GM19467 (cell line): Measurements from ENCODE around the gene SCARB1.

Source experiments
- ATAC-seq: cut with Tn5 transposase; IDR thresholded peaks from one replicate; pipeline ENCODE4 v1.9.1; 2021; ENCODE audit warnings: mild to moderate bottlenecking, moderate library complexity; ENCODE audit not compliant: unreplicated experiment

SCARB1 gene

DNA sequence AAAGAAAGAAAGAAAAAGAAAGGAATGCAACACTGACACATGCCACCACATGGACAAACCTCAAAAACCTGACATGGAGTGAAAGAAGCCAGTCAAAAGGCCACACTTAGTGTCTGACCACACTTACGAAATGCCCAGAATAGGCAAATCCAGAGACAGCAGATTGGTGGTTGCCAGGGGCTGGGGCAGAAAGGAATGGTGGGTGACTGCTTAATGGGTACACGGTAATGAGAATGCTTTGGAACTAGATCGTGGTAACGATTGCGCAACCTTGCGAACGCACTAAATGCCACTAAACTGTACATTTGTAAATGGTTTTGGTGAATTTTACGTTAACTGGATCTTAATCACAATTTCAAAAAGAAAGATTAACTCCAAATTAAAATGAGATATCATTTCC lies 39.5 kb downstream of the SCARB1 start:
- ATAC-seq: no peak

DNA sequence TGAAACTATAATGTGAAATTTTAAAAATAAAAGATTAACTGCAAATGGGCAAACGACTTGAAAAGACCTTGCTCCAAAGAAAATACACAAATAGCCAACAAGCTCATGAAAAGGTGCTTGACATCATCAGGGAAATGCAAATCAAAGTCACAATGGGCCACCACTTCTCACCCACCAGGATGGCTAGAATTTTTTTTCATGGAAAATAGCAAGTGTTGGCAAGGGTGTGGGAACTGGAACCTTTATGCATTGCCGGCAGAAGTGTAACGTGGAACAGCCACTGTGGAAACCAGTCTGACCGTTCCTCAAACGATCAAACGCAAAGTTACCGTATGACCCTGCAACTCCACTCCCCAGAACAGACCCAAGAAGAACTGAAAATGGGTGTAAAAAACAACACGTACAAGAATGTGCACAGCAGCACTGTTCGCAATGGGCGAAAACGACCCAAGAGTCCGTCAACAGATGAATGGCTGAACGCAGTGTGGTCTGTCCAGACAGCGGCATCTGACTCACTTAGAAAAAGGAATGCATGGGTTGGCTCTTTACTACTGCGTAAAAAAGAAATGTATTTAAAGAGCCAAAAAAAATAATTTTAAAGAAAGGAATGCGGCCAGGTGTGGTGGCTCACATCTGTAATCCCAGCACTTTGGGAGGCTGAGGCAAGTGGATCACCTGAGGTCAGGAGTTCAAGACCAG lies 40.2 kb downstream of the SCARB1 start:
- no peak for ATAC-seq

DNA sequence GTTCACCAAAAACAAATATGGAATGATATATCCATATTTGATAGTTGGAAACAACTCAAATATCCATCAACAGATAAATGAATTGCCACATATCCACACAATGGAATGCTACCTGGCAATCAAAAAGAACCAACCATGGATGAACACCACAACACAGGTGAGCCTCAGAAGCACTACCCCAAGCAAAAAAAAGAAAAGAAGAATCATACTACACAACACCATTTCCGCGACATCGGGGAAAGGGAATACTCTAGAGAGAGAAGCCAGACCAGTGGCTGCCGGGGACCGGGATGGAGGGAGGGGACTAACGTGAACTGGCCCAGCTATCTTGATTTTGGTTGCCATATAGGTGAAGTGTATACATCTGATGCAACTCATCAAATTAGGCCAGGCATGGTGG lies 41.4 kb downstream of the SCARB1 start:
- ATAC-seq: no peak

GRCh38 chr12:124821252-124822200 lies 42.1 kb downstream of the SCARB1 start:
- ATAC-seq: no peak

DNA sequence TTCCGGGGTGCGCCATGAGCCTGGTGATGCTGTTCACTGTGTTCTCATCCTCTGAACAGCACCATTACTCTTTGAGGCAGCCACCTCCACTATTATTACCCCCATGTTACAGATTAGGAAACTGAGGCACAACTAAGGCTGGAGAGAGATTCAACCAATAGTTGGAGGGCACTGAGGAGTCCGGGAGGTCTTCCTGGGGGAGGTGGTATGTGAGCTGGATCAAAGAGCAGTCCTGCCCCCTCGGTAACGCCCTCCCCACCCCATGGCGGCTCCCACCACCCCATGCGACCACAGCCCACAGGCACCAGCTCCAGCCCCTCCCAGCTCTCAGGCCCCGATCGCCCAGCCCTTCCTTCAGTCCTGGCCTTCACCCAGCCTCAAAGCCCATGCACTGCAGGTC lies 43.5 kb downstream of the SCARB1 start:
- ATAC-seq: no peak

DNA sequence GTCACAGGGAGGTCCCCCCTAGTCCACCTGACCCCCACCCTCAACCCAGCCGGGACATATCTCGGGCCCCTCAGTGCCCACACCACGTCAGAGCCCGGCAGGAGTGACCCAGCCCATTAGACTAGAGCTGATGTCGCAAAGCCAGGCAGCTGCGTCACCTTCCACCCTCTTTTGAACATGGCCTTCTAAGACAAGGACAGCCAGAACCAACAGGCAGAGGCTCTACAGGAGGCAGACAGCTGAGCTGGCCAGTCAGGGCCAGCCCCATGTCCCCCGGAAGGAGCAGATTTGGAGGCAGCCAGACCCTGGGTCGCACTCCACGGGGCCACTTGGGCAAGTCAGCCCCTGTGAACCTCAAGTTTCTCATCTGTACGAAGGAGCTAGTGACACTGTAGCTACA lies 44.1 kb downstream of the SCARB1 start:
- no peak for ATAC-seq

GRCh38 chr12:124819080-124819479 lies 44.6 kb downstream of the SCARB1 start:
- no peak for ATAC-seq

DNA sequence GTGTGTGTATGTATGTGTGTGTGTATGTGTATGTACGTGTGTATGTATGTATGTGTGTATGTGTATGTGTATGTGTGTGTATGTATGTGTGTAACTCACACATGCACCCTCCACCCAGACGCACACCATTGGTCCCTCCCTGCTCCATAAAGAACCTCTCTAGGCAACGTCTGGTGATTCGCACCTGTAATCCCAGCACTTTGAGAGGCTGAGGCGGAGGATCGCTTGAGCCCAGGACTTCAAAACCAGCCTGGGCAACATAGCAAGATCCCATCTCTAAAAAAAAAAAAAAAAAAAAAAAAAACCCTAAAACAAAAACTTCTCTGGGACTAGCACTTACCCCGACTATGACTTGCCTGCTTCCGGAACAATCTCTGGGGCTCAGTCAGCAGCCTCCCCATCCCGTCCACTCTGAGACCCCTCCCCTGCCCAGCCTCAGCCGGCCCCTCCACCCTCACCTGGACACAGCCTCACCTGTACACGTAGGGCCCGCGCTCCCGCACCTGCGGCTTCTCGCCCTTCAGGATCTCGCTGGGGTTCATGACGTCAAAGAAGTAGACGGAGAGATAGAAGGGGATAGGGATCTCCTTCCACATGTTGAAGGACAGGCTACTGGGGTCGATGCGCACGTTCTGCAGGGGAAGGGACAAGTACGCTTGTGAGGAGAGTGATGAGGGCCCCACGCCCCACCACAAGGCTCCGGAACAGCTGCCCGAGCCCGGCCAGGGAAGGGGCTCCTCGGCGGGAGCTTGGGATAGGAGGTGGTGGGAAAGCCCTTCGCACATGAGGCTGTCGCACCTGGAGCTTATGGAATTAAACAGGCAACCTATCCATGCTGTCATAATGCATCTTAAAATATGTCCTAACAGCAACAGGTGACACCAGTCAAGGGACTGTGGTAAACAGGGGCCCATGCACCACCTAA lies 46.3 kb downstream of the SCARB1 start:
- no peak for ATAC-seq

DNA sequence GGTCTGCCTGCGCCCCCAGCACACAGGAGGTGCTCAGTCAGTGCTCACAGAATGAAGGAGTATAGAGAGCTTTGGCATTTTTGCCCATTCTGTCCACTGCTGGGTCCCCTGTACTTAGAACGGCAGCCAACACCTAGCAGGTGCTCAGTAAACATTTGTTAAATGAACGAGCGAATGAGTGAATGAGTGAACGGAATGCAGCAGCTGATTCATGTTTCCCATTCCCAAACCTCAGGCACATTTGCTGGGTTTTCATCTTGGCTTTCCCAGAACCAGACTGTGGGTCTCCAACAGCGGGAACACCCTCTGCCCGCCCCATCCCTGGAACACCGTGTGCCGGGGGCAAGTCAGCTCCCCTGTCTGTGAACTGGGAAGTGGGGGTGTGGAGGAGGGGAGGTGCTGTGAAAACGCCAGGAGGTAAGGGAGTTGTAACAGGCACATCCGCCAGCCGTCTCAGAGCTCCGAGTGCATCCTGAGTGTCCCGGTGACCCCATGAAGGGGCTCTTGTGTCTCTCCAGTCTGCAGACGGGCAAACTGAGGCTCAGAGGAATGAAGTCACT lies 47.3 kb downstream of the SCARB1 start:
- ATAC-seq: no peak

- ATAC-seq: no peak
These were observed 48.7 kb downstream of the SCARB1 start for GRCh38 chr12:124814741-124815613.

DNA sequence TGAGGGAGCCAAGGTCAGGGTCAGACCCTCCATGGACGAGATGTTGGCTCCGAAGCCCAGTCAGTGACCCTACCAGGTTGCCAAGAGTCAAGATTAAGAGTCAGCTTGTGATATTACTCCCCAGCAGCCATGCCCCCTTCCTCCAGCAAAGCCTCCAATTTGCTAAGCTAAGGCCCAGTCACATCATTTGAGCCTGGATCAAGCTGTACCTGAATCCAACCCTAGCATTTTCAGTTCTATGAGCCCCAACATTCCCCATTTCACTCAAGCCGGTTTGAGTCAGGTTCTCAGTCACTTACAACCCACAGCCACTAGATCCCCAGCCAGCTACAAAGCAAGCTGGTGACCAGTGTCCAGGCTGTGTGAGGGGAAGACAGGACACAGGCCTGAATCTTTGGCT lies 49.9 kb downstream of the SCARB1 start:
- ATAC-seq: no peak

DNA sequence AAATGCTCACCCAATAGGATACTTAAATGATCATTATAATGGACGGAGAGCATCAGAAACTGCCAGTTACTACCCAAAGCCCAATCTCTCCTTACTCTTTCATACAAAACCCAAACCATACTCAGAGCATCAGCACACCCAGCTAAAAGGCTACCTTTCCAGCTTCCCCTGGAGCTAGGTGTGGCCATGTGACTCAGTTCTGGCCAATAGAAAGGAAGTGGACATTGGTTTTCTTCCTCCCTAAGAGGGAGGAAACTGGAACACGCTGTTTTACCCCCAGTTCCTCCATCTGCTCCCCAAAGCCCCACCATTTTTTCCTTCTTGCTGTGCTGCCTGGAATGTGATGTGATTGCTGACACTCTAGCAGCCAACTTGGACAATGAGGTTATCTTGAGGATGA lies 50.7 kb downstream of the SCARB1 start:
- ATAC-seq: no peak

- no peak for ATAC-seq
These were observed 51.3 kb downstream of the SCARB1 start for GRCh38 chr12:124812356-124812755.

DNA sequence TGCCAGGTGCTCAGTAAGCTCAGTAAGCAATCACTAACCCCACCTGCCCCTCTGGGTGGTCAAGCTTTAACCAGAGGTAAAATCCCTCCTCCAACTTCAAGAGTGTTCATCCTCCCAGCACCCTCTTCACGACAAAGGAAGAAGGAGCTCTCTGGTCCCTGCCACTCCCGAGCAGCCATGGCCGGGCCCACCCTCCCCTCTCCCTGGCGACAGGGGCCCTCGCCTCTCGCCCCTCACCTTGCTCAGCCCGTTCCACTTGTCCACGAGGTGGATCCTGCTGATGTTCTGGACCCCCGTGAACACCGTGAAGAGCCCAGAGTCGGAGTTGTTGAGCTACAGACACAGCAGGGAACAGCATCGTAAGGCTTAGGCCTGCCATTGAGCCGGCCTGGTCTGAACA lies 52.0 kb downstream of the SCARB1 start:
- ATAC-seq: no peak

DNA sequence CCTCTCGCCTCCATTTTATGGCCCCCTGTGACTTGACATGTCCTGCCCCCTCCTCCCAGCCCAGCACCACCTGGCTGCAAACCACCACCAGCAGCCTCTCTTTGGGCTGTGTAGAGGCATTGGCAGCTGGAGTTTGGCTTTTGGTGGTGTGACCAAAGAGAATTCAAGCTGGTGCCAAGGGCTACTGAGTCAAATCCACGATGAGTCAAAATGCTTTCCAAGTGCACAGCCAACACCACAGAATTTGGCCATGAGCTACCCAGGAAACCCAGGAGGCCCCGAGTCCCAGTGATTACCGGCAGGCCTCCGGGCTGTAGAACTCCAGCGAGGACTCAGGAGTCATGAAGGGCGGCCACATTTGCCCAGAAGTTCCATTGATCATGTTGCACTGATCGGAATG lies 53.8 kb downstream of the SCARB1 start:
- ATAC-seq: no peak

- ATAC-seq: no peak
These were observed 54.3 kb downstream of the SCARB1 start for GRCh38 chr12:124809391-124809790.

GRCh38 chr12:124808272-124808671 lies 55.4 kb downstream of the SCARB1 start:
- no peak for ATAC-seq

- no peak for ATAC-seq
These were observed 57.6 kb downstream of the SCARB1 start for GRCh38 chr12:124805876-124806668.

- ATAC-seq: no peak
These were observed 58.6 kb downstream of the SCARB1 start for GRCh38 chr12:124805050-124805449.
